CD14-positive monocyte (primary cell): Measurements from ENCODE around the gene RHBDL3. TPM values are rescaled to one million over a fixed set of nuclear protein-coding genes. Genes with fewer than 3 reads are reported as not detected.
"Not testable (repeated sequence)": the region's sequence is repeated elsewhere in the genome, so short reads cannot be mapped to it uniquely, and the experiment has no call there.

ENCODE experiments used
- DNase-seq, 3 donors: peaks; one replicate each; pipeline ENCODE4 v3.0.0-alpha.2; 2011 to 2022
- H2AFZ ChIP-seq: 2 replicates; pipeline ENCODE4 v1.6.0; 2012; ENCODE audit warnings: mild to moderate bottlenecking, low read depth, low read length, inconsistent platforms; ENCODE audit not compliant: insufficient read depth, poor library complexity, severe bottlenecking
- H3K27ac ChIP-seq, 2 donors: 1 replicate in 1 of 2; 2 replicates in 1 of 2; pipeline ENCODE4 v1.5.1; 2012 to 2013; ENCODE audit warnings: low read length in 2 of 2, control low read depth in 1 of 2, inconsistent platforms in 1 of 2, low read depth in 1 of 2, mild to moderate bottlenecking in 1 of 2
- H3K27me3 ChIP-seq, 2 donors: one replicate each; pipeline versions ENCODE4 v1.6.0 to v1.6.1; 2011 to 2013; ENCODE audit warnings: low read length in 2 of 2; ENCODE audit not compliant: control insufficient read depth in 2 of 2, insufficient read depth in 2 of 2
- H3K36me3 ChIP-seq, 2 donors: replicated peaks in 1 of 2; 1 replicate in 1 of 2; 2 replicates in 1 of 2; pipeline versions ENCODE4 v1.5.1 to v1.6.1; 2012 to 2013; ENCODE audit warnings: low read length in 2 of 2, control low read depth in 1 of 2, inconsistent platforms in 1 of 2, mild to moderate bottlenecking in 1 of 2; ENCODE audit not compliant: insufficient read depth in 2 of 2, control insufficient read depth in 1 of 2
- H3K4me1 ChIP-seq, 2 donors: 1 replicate in 1 of 2; 2 replicates in 1 of 2; pipeline versions ENCODE4 v1.5.1 to v1.6.1; 2012 to 2013; ENCODE audit warnings: low read length in 2 of 2, control low read depth in 1 of 2, inconsistent platforms in 1 of 2, mild to moderate bottlenecking in 1 of 2, moderate library complexity in 1 of 2; ENCODE audit not compliant: insufficient read depth in 2 of 2, control insufficient read depth in 1 of 2
- H3K4me2 ChIP-seq: replicated peaks from 2 replicates; pipeline ENCODE3; 2012; ENCODE audit warnings: low read length, moderate library complexity, mild to moderate bottlenecking; ENCODE audit not compliant: poor library complexity, severe bottlenecking; ENCODE audit errors: extremely low read depth
- H3K4me3 ChIP-seq, 3 experiments: fragments of 200-600 bp in 1 of 3; sonication (generic) in 1 of 3; replicated peaks in 1 of 3; 1 replicate in 2 of 3; 2 replicates in 1 of 3; pipeline ENCODE4 v1.5.1; 2011 to 2013; ENCODE audit warnings: low read length in 3 of 3, mild to moderate bottlenecking in 3 of 3, control low read depth in 2 of 3, low read depth in 2 of 3, inconsistent platforms in 1 of 3, moderate library complexity in 1 of 3
- H3K79me2 ChIP-seq: 2 replicates; pipeline ENCODE4 v1.6.0; 2012; ENCODE audit warnings: mild to moderate bottlenecking, control low read depth, inconsistent platforms, low read length, moderate library complexity; ENCODE audit not compliant: insufficient read depth
- H3K9ac ChIP-seq: 2 replicates; pipeline ENCODE4 v1.6.0; 2017; ENCODE audit warnings: low read length, mild to moderate bottlenecking; ENCODE audit not compliant: insufficient read depth, poor library complexity, severe bottlenecking
- H3K9me3 ChIP-seq, 2 donors: replicated peaks in 1 of 2; 1 replicate in 1 of 2; 2 replicates in 1 of 2; pipeline versions ENCODE4 v1.5.1 to v1.6.1; 2012 to 2013; ENCODE audit warnings: low read length in 2 of 2, control low read depth in 1 of 2; ENCODE audit not compliant: control insufficient read depth in 1 of 2, insufficient read depth in 1 of 2
- H4K20me1 ChIP-seq: 2 replicates; pipeline ENCODE4 v1.6.0; 2012; ENCODE audit warnings: mild to moderate bottlenecking, low read length, control low read depth, moderate library complexity; ENCODE audit not compliant: insufficient read depth
- H3K27ac Mint-ChIP-seq, 7 donors: one replicate each; pipeline ENCODE4 v1.8.0; 2020; ENCODE audit warnings: mild to moderate bottlenecking in 7 of 7, mixed read lengths in 7 of 7, moderate library complexity in 6 of 7, inconsistent platforms in 2 of 7
- H3K27me3 Mint-ChIP-seq, 3 donors: one replicate each; pipeline ENCODE4 v1.8.0; 2021 to 2022; ENCODE audit warnings: low read depth in 3 of 3, mild to moderate bottlenecking in 3 of 3, mixed read lengths in 3 of 3, moderate library complexity in 3 of 3, inconsistent platforms in 1 of 3
- H3K36me3 Mint-ChIP-seq, 2 donors: one replicate each; pipeline ENCODE4 v1.8.0; 2020; ENCODE audit warnings: mixed read lengths in 2 of 2, inconsistent platforms in 1 of 2, mild to moderate bottlenecking in 1 of 2
- H3K4me1 Mint-ChIP-seq: one replicate; pipeline ENCODE4 v1.8.0; 2020; ENCODE audit warnings: mild to moderate bottlenecking, mixed read lengths
- H3K4me3 Mint-ChIP-seq, 2 donors: one replicate each; pipeline ENCODE4 v1.8.0; 2020; ENCODE audit warnings: mild to moderate bottlenecking in 2 of 2, mixed read lengths in 2 of 2, moderate library complexity in 1 of 2
- H3K9me3 Mint-ChIP-seq, 7 donors: one replicate each; pipeline ENCODE4 v1.8.0; 2020 to 2022; ENCODE audit warnings: mixed read lengths in 7 of 7, mild to moderate bottlenecking in 6 of 7, moderate library complexity in 6 of 7, inconsistent platforms in 2 of 7
- CTCF ChIP-seq: fragments of 200-600 bp; IDR thresholded peaks from one replicate; pipeline ENCODE4 v1.8.0; 2022; ENCODE audit warnings: antibody characterized with exemption, mild to moderate bottlenecking
- WGBS: methylation state at CpG from one replicate; pipeline ENCODE4 v1.1.5; 2013; ENCODE audit warnings: missing lambda C conversion rate; ENCODE audit not compliant: insufficient coverage; 5-methylcytosine and 5-hydroxymethylcytosine counted together
- intact Hi-C, 2 donors: fragments of 100-400 bp; cut with micrococcal nuclease; formaldehyde crosslinking; loops; one replicate each; pipeline versions ENCODE4 v1.15.0 to v1.15.1; 2023
- polyA plus RNA-seq, 3 donors: library from polyadenylated mRNA; depleted of rRNA in 1 of 3; unstranded in 2 of 3; stranded (reverse) in 1 of 3; fragments of 300-500 nt in 2 of 3; fragments of >200 nt in 1 of 3; fragmentation: Illumina TruSeq in 2 of 3; gene quantifications; 1 replicate in 2 of 3; 2 replicates in 1 of 3; pipeline ENCODE4 v1.2.3, GENCODE V29; 2012 to 2021

The RHBDL3 gene
- polyA plus RNA-seq, 3 donors: 0.05 TPM; not detected in 2

- no peak overlapping the region for H3K27ac Mint-ChIP-seq
- Histone ChIP-seq H3K4me1 (peaks cover 6 to 14% of the 10 kb centered on the region in 2 donors), H3K79me2 (no peaks in the 10 kb centered on the region), H3K9me3 (no peaks in the 10 kb centered on the region), H3K36me3 (no peaks in the 10 kb centered on the region), H3K27me3 (peaks cover 0 to 2% of the 10 kb centered on the region in 2 donors), H3K4me2 (no peak overlapping the region), H2AFZ (no peak overlapping the region), H3K9ac (no peak overlapping the region), H3K27ac (no peak overlapping the region), H4K20me1 (no peaks in the 10 kb centered on the region), H3K4me3 (no peak overlapping the region)
- H3K9me3 Mint-ChIP-seq: peaks cover 0 to 3% (median 0%) of the 10 kb centered on the region in 7 donors
- intact Hi-C loops: loop anchor here in 1 of 2 donors (10.0 kb wide), 1 partner anchor 170 kb away; the partner anchor contains the start of gene RHOT1
- H3K4me3 Mint-ChIP-seq: no peak overlapping the region
- H3K4me1 Mint-ChIP-seq: peaks cover 16% of the 10 kb centered on the region
- no peaks in the 10 kb centered on the region for H3K36me3 Mint-ChIP-seq
- no peak for DNase-seq
- WGBS: 80% methylated on average over 1 of the region's 8 CpGs
- TF ChIP-seq CTCF: no peak
- peaks cover 2 to 4% (median 3%) of the 10 kb centered on the region in 3 donors for H3K27me3 Mint-ChIP-seq
Measured at GRCh38 chr17:32315171-32315570, 49.5 kb downstream of the RHBDL3 start.

GRCh38 chr17:32316653-32317052, 51.0 kb downstream of the RHBDL3 start:
- not testable (repeated sequence) for H3K27ac ChIP-seq, H3K4me3 ChIP-seq, DNase-seq, H2AFZ ChIP-seq, H4K20me1 ChIP-seq, H3K4me2 ChIP-seq, H3K9ac ChIP-seq, H3K4me3 Mint-ChIP-seq, H3K27me3 ChIP-seq, H3K27me3 Mint-ChIP-seq, H3K79me2 ChIP-seq, H3K9me3 Mint-ChIP-seq, H3K27ac Mint-ChIP-seq, H3K36me3 Mint-ChIP-seq, H3K36me3 ChIP-seq, H3K9me3 ChIP-seq
- H3K4me1 Mint-ChIP-seq: peaks cover 15% of the 10 kb centered on the region
- 100% methylated on average over 2 of the region's 5 CpGs for WGBS
- H3K4me1 ChIP-seq: peaks cover 6 to 14% of the 10 kb centered on the region in 2 donors
- intact Hi-C loops: loop anchor here in 1 of 2 donors (10.0 kb wide), 1 partner anchor 172 kb away; the partner anchor contains the start of gene RHOT1
